Dedifferentiated amniotic fluid mesenchymal stem cell (primary cell): ENCODE results near the gene FLT4.

Source experiments
- DNase-seq: peaks from one replicate; pipeline ENCODE4 v3.0.0-alpha.2; 2016; ENCODE audit errors: extremely low spot score

Gene FLT4

DNA sequence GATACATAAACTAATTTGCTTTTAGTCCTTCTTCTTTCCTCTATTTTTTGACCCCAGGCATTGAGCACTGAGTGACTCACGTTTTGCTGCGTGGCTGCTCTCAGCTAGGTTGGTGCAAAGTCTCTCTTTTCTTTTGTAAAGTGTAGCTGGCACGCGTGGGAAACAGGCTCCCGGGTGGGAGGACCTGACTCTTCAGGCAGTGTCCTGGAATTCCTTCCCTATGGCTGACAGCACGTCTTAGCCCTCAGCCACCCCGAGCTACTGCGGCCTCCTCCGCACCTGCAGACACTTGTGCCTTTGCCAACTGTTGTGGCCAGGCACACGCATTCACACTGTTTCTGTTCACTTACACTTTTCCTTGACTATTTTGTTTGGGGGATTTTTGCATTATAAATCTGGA, 57.2 kb downstream of the FLT4 start:
- DNase-seq = no peak

DNA sequence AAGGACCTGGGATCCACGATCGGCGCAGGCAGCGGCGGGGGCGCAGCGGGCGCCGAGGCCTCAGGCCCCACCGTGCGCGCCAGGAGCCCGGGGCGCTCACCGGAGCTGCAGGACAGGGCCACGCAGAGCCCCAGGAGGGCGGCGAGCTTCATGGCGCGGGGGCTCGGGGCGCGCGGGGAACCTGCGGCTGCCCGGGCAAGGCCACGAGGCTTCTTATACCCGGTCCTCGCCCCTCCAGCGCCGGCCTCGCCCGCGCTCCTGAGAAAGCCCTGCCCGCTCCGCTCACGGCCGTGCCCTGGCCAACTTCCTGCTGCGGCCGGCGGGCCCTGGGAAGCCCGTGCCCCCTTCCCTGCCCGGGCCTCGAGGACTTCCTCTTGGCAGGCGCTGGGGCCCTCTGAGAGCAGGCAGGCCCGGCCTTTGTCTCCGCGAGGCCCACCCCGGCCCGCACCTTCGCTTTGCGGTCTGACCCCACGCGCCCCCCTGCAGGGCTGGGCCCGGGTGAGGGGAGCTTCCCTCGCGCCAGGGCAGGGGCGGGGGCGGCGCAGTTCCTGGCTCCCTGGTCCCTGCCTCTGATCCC, 58.0 kb downstream of the FLT4 start, which contains the start of gene SCGB3A1:
SCGB3A1 (minus strand) TSS at position 189 of the 577 bp plus-strand sequence; CDS start at position 152, 37 bp downstream.
- no peak for DNase-seq

DNA sequence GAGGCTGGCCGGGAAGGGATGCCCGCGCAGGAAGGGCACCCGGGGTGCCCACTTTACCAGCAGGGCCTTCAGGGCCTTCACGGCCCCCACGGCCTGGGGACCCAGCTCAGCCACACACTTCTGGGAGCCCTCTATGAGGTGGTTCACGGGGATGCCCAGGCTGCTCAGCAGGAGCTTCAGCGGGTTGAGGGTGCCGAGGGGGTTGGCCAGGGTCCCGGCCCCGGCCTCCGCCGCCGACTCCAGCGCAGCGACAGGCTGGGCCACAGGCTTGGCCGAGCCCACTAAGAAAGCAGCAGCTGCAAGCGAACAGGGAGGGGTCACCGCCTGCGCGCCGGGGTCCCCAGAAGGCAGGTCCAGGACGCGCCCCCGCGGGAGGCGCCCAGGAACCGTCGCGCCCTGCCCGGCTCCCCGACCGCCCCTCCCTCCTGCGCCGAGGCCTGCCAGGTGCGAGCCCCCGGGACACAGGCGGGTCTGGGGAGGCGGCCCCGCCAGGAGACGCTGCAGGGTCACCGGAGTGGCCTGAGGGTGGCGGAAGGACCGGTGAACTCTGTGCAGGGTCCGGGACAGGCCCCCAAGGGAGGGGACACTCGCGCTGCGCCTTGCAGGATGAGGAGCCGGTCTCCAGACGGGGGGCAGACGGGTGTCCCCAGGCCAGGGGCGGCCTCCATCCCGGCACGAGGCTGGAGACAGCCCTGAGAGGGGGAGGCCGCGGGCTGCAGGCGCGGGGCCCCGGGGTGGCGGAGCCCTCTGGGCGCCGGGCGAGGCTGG, 58.7 kb downstream of the FLT4 start:
- DNase-seq = no peak

GRCh38 chr5:180589771-180590542, 59.4 kb downstream of the FLT4 start:
- no peak for DNase-seq

DNA sequence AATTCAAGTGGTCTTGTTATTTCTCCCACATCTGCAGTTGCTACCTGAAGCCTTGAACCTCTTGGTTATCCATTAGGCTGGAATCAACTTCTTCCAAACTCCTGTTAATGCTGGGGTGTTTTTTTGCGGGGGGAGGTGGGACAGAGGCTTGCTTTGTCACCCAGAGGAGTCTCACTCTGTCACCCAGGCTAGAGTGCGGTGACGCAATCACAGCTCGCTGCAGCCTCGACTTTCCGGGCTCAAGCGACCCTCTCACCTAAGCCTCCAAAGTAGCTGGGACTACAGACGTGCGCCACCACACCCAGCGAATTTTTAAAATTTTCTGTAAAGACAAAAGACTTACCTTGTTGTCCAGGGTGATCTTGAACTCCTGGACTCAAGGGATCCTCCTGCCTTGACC, 62.5 kb downstream of the FLT4 start:
- no peak for DNase-seq

DNA sequence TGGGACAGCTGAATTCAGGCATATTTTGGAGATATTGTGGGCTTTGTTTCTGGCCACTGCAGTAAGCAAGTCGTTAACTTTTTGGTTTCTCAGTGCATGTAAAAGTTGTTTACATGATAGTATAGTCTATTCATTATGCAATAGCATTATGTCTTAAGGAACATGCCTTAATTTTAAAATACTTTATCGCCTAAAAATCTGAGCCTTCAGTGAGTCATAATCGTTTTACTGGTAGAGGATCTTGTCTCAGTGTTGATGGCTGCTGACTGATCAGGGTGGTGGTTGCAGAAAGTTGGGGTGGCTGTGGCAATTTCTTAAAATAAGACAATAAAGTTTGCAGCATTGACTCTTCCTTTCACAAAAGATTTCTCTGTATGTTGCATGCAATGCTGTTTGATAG, 63.2 kb downstream of the FLT4 start:
- no peak for DNase-seq

- DNase-seq = no peak
These were observed 65.7 kb downstream of the FLT4 start for GRCh38 chr5:180583738-180584137.

DNA sequence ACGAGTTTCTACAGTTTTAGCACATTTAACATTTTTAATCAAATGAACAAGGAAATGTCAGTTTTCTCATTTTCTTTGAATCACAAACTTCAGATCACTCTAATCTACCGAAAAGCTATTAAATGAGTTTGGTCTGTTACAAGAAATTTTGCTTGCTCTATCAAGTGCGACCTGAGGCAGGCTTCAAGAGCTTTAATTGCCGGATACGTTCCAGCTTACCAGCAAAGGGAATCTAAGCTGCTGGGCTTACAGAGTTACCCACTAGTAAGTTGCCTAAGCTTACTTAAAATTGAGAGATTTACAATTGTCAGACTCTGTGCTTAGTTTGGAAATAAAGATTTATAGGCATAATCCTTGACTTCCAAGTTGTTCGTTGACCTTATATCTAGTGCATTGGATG, 68.7 kb downstream of the FLT4 start:
- DNase-seq = no peak

DNA sequence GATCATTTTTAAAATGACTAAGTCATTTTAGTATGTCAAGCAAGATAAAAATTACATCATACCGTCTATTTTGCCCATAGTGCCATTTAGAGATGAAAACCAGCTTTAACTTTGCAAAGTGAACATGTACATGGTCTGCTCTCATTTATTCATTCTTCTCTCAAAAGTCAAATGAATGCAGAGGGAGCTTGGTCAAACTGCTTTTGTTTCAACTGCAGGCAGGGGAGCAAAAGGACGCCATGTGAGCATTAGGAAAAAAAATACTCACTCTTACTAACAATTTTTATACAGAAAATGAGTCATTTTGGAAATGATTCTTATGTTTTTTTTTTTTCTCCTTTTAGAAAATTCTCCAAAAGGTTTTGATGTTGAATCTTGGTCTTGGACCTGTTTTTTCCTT, 73.8 kb downstream of the FLT4 start:
- DNase-seq = no peak

DNA sequence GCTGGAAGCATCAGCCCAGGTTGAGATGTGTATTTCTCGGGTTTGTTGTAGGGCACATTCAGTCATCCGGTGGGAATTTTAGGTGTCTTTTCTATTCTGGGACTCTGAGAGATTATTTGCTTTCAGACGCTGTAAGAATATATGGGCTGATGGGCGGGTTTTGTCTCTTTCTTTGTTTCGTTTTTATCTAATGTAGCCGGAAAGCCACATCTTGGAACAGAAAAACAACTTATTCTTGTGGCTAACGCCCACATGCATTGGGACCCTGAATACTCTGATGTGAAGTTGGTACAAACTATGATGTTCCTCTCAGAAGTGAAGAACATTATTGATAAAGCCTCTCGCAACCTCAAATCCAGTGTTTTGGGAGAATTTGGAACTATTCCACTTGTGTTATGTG, 80.5 kb downstream of the FLT4 start:
- no peak for DNase-seq

GRCh38 chr5:180563994-180564393, 85.4 kb downstream of the FLT4 start:
- DNase-seq = no peak

GRCh38 chr5:180558232-180558631, 91.2 kb downstream of the FLT4 start:
- no peak for DNase-seq

- DNase-seq = no peak
These were observed 92.1 kb downstream of the FLT4 start for GRCh38 chr5:180557217-180557809.

DNA sequence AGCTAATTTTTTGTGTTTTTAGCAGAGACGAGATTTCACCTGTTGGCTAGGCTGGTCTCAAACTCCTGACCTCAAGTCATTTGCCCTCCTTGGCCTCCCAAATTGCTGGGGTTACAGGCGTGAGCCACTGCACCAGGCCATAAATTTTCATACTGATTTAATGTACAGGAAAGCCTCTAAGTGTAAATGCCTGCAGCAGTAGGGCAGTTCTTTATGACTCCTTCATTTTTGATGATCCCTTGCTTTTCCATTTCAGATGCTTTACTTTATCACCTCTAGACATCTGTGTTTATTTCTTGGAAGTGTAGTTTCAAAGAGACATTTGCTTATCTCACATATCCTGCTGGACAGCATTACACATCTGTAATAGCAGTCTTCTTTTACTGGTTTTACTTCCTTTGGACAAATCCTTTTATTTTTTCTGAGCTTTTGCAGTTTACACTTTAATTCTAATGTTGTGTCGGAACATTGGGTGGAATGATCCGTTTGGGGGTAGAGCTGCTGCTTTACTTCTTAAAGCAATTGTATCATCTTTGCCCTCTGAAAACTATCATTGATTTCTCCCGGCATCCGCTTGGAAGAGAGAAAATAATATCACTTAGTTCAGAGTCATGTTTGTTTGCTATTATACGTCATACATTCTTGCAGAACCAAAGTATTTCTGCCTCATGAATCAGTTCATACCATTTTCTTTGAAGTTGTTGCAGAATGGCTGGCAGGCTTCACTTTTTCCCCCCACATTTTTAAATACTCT, 94.1 kb downstream of the FLT4 start:
- no peak for DNase-seq

DNA sequence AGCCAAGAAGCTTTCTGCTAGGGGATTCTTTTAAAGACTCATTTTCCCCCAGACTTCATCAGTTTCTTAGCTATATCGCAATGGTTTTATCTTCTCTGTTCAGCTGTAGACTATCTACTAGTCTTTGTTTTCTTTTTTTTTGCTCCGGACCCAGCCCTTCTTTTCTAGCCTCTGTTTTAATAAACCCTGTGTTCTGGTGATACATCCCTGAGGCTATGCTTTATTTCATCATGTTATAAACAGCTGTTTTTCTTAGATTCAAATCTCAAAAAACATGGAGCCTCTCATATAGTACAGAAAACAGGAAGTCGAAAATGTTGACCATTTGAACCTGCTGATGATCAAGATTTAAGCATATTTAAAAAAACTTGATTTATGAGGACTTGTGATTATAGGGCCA, 95.9 kb downstream of the FLT4 start:
- peak; percentile 22 for DNase-seq
